HepG2 (cell line): ENCODE results near the gene BIN1. TPM values are rescaled to one million over a fixed set of nuclear protein-coding genes. Genes with fewer than 3 reads are reported as not detected.
A peak's percentile ranks its signal among the peaks of the same experiment; 100 is the strongest.

Experiments
- ATAC-seq: fragments of 200-7000 bp; cut with Tn5 transposase; 3 replicates; pipeline ENCODE4 v1.9.1; 2020; ENCODE audit warnings: mild to moderate bottlenecking, moderate library complexity
- BruUV-seq: library from RNA; stranded (reverse); fragments of 400-500 nt; replicated peaks from 2 replicates; lab custom pipeline; 2021; lab: Mats Ljungman, UMichigan
- CTCF ChIA-PET: fragments of 300-600 bp; formaldehyde crosslinking; extraction: SDS; loops from one replicate; lab custom pipeline; 2021; ENCODE audit warnings: low total read pairs, inconsistent platforms, low intra/inter-chr PET ratio; lab: Yijun Ruan, JAX
- POLR2A ChIA-PET: fragments of 350-600 bp; sonication (Branson Sonifier 250); formaldehyde crosslinking; loops from one replicate; lab custom pipeline; 2020; ENCODE audit warnings: antibody characterized with exemption, inconsistent platforms; lab: Yijun Ruan, JAX
- DNase-seq: peaks from one replicate; pipeline ENCODE4 v3.0.0-alpha.2; 2015; ENCODE audit warnings: low spot score
- FAIRE-seq: peaks from 3 replicates; lab custom pipeline; 2011; peaks lifted over from hg19 to GRCh38; lab: Jason Lieb, UNC
- H2AFZ ChIP-seq: one replicate; pipeline ENCODE4 v1.6.1; 2011; ENCODE audit warnings: low read length, inconsistent platforms
- H3K27ac ChIP-seq: fragments of 300-600 bp; 3 replicates; pipeline ENCODE4 v1.8.0; 2011; ENCODE audit warnings: mixed run types, mild to moderate bottlenecking, mixed read lengths, low read length, inconsistent platforms; ENCODE audit not compliant: insufficient read depth; ENCODE audit errors: extremely low read length
- H3K27me3 ChIP-seq, 2 experiments: fragments of 200-600 bp in 1 of 2; 2 replicates in 1 of 2; 3 replicates in 1 of 2; pipeline versions ENCODE4 v1.6.0 to v1.8.0; 2011; ENCODE audit warnings: low read length in 2 of 2, mild to moderate bottlenecking in 2 of 2, moderate library complexity in 2 of 2, inconsistent platforms in 1 of 2; ENCODE audit not compliant: insufficient read depth in 2 of 2, control insufficient read depth in 1 of 2
- H3K36me3 ChIP-seq, 2 experiments: fragments of 200-600 bp in 1 of 2; replicated peaks in 1 of 2; 2 replicates in 1 of 2; 3 replicates in 1 of 2; pipeline versions ENCODE4 v1.5.1 to v1.8.0; 2011; ENCODE audit warnings: low read length in 2 of 2, inconsistent platforms in 1 of 2; ENCODE audit not compliant: insufficient read depth in 2 of 2, control insufficient read depth in 1 of 2
- H3K4me1 ChIP-seq: 2 replicates; pipeline ENCODE4 v1.5.1; 2012; ENCODE audit warnings: low read length, inconsistent platforms; ENCODE audit not compliant: insufficient read depth
- H3K4me2 ChIP-seq: 2 replicates; pipeline ENCODE4 v1.6.0; 2011; ENCODE audit warnings: low read depth, low read length, inconsistent platforms
- H3K4me3 ChIP-seq, 3 experiments: fragments of 200-600 bp in 1 of 3; sonication (generic), shearing (Covaris generic) in 1 of 3; replicated peaks in 1 of 3; 2 replicates each; pipeline ENCODE4 v1.5.1; 2011 to 2016; ENCODE audit warnings: low read length in 3 of 3, inconsistent platforms in 2 of 3, low read depth in 2 of 3, mild to moderate bottlenecking in 2 of 3, control low read depth in 1 of 3, mixed read lengths in 1 of 3; ENCODE audit not compliant: insufficient read depth in 1 of 3
- H3K79me2 ChIP-seq: one replicate; pipeline ENCODE4 v1.6.1; 2011; ENCODE audit warnings: low read length, inconsistent platforms; ENCODE audit not compliant: insufficient read depth
- H3K9ac ChIP-seq: 2 replicates; pipeline ENCODE4 v1.6.0; 2011; ENCODE audit warnings: mild to moderate bottlenecking, low read depth, low read length, inconsistent platforms; ENCODE audit not compliant: insufficient read depth
- H3K9me3 ChIP-seq: 2 replicates; pipeline ENCODE4 v1.5.1; 2012; ENCODE audit warnings: mild to moderate bottlenecking, low read length
- H4K20me1 ChIP-seq: 2 replicates; pipeline ENCODE4 v1.6.0; 2011; ENCODE audit warnings: inconsistent platforms, mild to moderate bottlenecking, low read length, moderate library complexity; ENCODE audit not compliant: insufficient read depth
- FOXA1 ChIP-seq, 2 experiments: fragments of 450-650 bp in 1 of 2; sonication (generic) in 1 of 2; formaldehyde crosslinking in 1 of 2; IDR thresholded peaks; 2 replicates each; pipeline versions ENCODE4 v1.4.0 to v1.6.1; 2016 to 2020; ENCODE audit warnings: missing genetic modification reagents in 1 of 2
- MAFF ChIP-seq: IDR thresholded peaks from 2 replicates; pipeline ENCODE4 v1.6.1; 2011; ENCODE audit warnings: low read depth, low read length, improper control_type of control experiment
- MAFK ChIP-seq, 2 experiments: IDR thresholded peaks in 1 of 2; conservative IDR thresholded peaks in 1 of 2; 2 replicates each; pipeline ENCODE4 v1.6.1; 2011; ENCODE audit warnings: improper control_type of control experiment in 2 of 2, low read length in 2 of 2
- ZFP62 ChIP-seq: sonication (generic); formaldehyde crosslinking; IDR thresholded peaks from 2 replicates; pipeline ENCODE4 v1.4.0; 2020; ENCODE audit warnings: missing genetic modification reagents
- in situ Hi-C: cut with HindIII; loops from 2 replicates; pipeline ENCODE4 v1.10.0; 2017; ENCODE audit warnings: low pct_unique_long_range_greater_than_20kb; ENCODE audit not compliant: extremely low pct_ligation_motif_present
- intact Hi-C: fragments of 100-400 bp; cut with micrococcal nuclease; formaldehyde crosslinking; loops from one replicate; pipeline ENCODE4 v1.10.0; 2022; ENCODE audit not compliant: unreplicated experiment
- polyA plus RNA-seq, 8 experiments: library from polyadenylated mRNA; depleted of rRNA in 3 of 8; stranded (reverse) in 7 of 8; unstranded in 1 of 8; fragments of >200 nt; fragmentation: Illumina TruSeq in 4 of 8; extraction: Trizol in 4 of 8; gene quantifications; 2 replicates each; pipeline versions ENCODE4 v1.2.1 to v1.2.3, GENCODE V29; 2011 to 2016; ENCODE audit warnings: low read depth in 4 of 8, missing spikeins in 1 of 8, mixed read lengths in 1 of 8; ENCODE audit not compliant: insufficient read depth in 1 of 8
- small RNA-seq, 3 experiments: library from RNA; depleted of rRNA; stranded (forward); fragments of <200 nt; gene quantifications; one replicate each; pipeline ENCODE3, GENCODE V24; 2012; ENCODE audit warnings: low read depth in 2 of 3, low replicate concordance in 1 of 3; ENCODE audit not compliant: insufficient read length in 3 of 3, insufficient read depth in 2 of 3
- total RNA-seq, 5 experiments: library from RNA; depleted of rRNA; stranded (reverse); fragments of >200 nt; fragmentation: Illumina TruSeq; extraction: Trizol; gene quantifications; 2 replicates each; pipeline ENCODE4 v1.2.3, GENCODE V29; 2016; ENCODE audit warnings: low read depth in 1 of 5

BIN1 gene
- total and polyA plus RNA-seq, 2 of the 13 experiments (the other 11 are each of a cell fraction or from before 2014, with no cell fraction given) = 0.93 to 1.2 TPM

GRCh38 chr2:126998486-126998885 lies 108.5 kb downstream of the BIN1 start:
- peak overlapping the region; percentile 90 for H3K27ac ChIP-seq
- no peak for FAIRE-seq

More at GRCh38 chr2:126998486-126998885, 108.5 kb downstream of the BIN1 start:
- no peak for TF ChIP-seq FOXA1 (IDR thresholded peaks at IDR 0.05)
- no peak for TF ChIP-seq FOXA1 (CRISPR knock-in tag; IDR thresholded peaks at IDR 0.05)
- TF ChIP-seq MAFK (conservative IDR thresholded peaks at IDR 0.05 in 1 of 2, IDR thresholded peaks at IDR 0.05 in 1 of 2; ENCODE audit: low read length in 2 of 2) = peak; percentile 59 to 86
- no peak for TF ChIP-seq ZFP62 (CRISPR knock-in tag)
- peak; percentile 71 for TF ChIP-seq MAFF
- Histone ChIP-seq H2AFZ (no peak overlapping the region), H3K27me3 (no peaks in the 10 kb centered on the region), H3K4me2 (no peak overlapping the region), H3K9me3 (no peaks in the 10 kb centered on the region), H3K4me1 (peaks cover 74% of the 10 kb centered on the region), H3K79me2 (no peaks in the 10 kb centered on the region), H3K36me3 (no peaks in the 10 kb centered on the region), H4K20me1 (no peaks in the 10 kb centered on the region), H3K4me3 (no peak overlapping the region), H3K9ac (no peak overlapping the region)
- intact Hi-C loops (no loop called here), in situ Hi-C loops (no loop called here)
- BruUV-seq = no TSS peak
- ATAC-seq (no peak), DNase-seq (no peak)
- CTCF ChIA-PET = no interaction called here
- POLR2A ChIA-PET = no interaction called here

Small RNA genes within 50 kb of the gene (small RNA-seq; reads per million reads assigned to genes)
- 0 reads per million in 3 experiments for gene RNU7-182P

Other genes starting within 250 kb of the BIN1 start
- gene TEX51, start 208.3 kb downstream of the BIN1 start, total RNA-seq (2016; rRNA removed; fragmentation: Illumina TruSeq; extraction: Trizol) = not detected in 2 replicates
- gene TEX51, start 208.3 kb downstream of the BIN1 start, polyA plus RNA-seq (2011; rRNA removed) = not detected in 2 replicates
- not detected in 2 replicates for gene CYP27C1, start 113.1 kb upstream of the BIN1 start, total RNA-seq (2016; rRNA removed; fragmentation: Illumina TruSeq; extraction: Trizol)
- not detected in 2 replicates for gene CYP27C1, start 113.1 kb upstream of the BIN1 start, polyA plus RNA-seq (2011; rRNA removed)
- 43.3 and 49.7 TPM in 2 replicates for gene ERCC3, start 187.0 kb upstream of the BIN1 start, total RNA-seq (2016; rRNA removed; fragmentation: Illumina TruSeq; extraction: Trizol)
- gene ERCC3, start 187.0 kb upstream of the BIN1 start, polyA plus RNA-seq (2011; rRNA removed) = 64.6 and 70.5 TPM in 2 replicates